Measurements from ENCODE around the gene JAKMIP3.

Gene JAKMIP3

GRCh38 chr10:132102071-132102716 lies 36.4 kb downstream of the JAKMIP3 start (continued):
- no peak for TF ChIP-seq PATZ1 (CRISPR knock-in tag; IDR thresholded peaks at IDR 0.05; ENCODE audit: borderline replicate concordance)
- TF ChIP-seq CSRNP3 (CRISPR knock-in tag; IDR thresholded peaks at IDR 0.05) = no peak
- no peak for TF ChIP-seq ISL1 (CRISPR knock-in tag; IDR thresholded peaks at IDR 0.05)

- ATAC-seq = no peak
- no peak for TF ChIP-seq OSR1 (CRISPR knock-in tag; IDR thresholded peaks at IDR 0.05)
- TF ChIP-seq CSRNP3 (CRISPR knock-in tag; IDR thresholded peaks at IDR 0.05) = no peak
- no peak for TF ChIP-seq ZC3H10 (CRISPR knock-in tag; IDR thresholded peaks at IDR 0.05)
- no peak for TF ChIP-seq GLIS3 (CRISPR knock-in tag; IDR thresholded peaks at IDR 0.05)
- TF ChIP-seq RARB (CRISPR knock-in tag; IDR thresholded peaks at IDR 0.05) = no peak
- no peak for TF ChIP-seq CSDC2 (CRISPR knock-in tag; IDR thresholded peaks at IDR 0.05)
- no peak for TF ChIP-seq ESRRG (CRISPR knock-in tag; IDR thresholded peaks at IDR 0.05)
- TF ChIP-seq ISL1 (CRISPR knock-in tag; IDR thresholded peaks at IDR 0.05) = no peak
- TF ChIP-seq TOX (CRISPR knock-in tag; IDR thresholded peaks at IDR 0.05; ENCODE audit: borderline replicate concordance) = no peak
- no peak for TF ChIP-seq ARNTL (CRISPR knock-in tag; IDR thresholded peaks at IDR 0.05; ENCODE audit: borderline replicate concordance, low read depth)
- TF ChIP-seq TCF4 (CRISPR knock-in tag; IDR thresholded peaks at IDR 0.05; ENCODE audit: borderline replicate concordance) = no peak
- no peak for TF ChIP-seq PPARA (CRISPR knock-in tag; IDR thresholded peaks at IDR 0.05; ENCODE audit: borderline replicate concordance)
- TF ChIP-seq ZNF70 (CRISPR knock-in tag; IDR thresholded peaks at IDR 0.05) = no peak
- no peak for TF ChIP-seq ZFP3 (CRISPR knock-in tag; IDR thresholded peaks at IDR 0.05)
- TF ChIP-seq ZNF8 (CRISPR knock-in tag; IDR thresholded peaks at IDR 0.05) = no peak
- TF ChIP-seq PATZ1 (CRISPR knock-in tag; IDR thresholded peaks at IDR 0.05; ENCODE audit: borderline replicate concordance) = no peak
- TF ChIP-seq ZNF565 (CRISPR knock-in tag; conservative IDR thresholded peaks at IDR 0.05; ENCODE audit: low read depth) = no peak
- TF ChIP-seq SNAI2 (CRISPR knock-in tag; IDR thresholded peaks at IDR 0.05) = no peak
Observed at GRCh38 chr10:132102717-132103110, 37.0 kb downstream of the JAKMIP3 start.

DNA sequence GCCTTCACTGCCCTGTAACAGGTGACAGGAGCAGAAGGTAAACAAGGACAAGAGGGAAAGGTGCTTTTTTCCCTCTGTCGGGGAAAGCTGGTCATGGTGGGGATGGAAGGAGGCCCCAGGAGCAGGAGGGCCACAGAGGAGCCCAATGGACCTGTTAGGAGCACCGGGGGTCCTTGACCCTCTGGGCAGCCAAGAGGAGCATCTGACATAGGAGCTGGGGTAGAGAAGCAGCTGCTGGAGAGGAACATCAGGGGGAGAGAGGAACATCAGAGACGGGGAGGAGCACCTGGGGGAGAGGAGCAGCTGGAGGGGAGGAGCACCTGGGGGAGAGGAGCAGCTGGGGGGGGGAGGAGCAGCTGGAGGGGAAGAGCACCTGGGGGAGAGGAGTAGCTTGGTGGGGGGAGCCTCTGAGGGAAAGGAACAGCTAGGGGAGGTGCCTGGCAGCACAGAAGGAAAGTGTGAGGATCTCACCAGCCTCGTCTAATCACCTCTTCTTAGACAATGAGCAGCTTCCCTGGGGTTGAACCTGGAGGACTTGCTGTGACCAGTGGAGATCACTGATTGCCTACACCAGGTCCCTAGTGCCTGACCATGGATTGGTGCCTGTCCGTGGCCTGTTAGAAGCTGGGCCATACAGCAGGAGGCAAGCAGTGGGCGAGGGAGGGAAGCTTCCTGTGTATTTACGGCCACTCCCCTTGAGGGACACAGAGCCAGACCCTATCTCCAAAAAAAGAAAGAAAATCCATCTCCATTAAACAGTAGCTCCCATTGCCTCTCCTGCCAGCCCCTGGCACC lies 37.6 kb downstream of the JAKMIP3 start:
- TF ChIP-seq OSR1 (CRISPR knock-in tag; IDR thresholded peaks at IDR 0.05) (no peak), BACH2 (CRISPR knock-in tag; IDR thresholded peaks at IDR 0.05; ENCODE audit: borderline replicate concordance) (no peak), ZNF8 (CRISPR knock-in tag; IDR thresholded peaks at IDR 0.05) (no peak)
- TF ChIP-seq, protein P1, sequence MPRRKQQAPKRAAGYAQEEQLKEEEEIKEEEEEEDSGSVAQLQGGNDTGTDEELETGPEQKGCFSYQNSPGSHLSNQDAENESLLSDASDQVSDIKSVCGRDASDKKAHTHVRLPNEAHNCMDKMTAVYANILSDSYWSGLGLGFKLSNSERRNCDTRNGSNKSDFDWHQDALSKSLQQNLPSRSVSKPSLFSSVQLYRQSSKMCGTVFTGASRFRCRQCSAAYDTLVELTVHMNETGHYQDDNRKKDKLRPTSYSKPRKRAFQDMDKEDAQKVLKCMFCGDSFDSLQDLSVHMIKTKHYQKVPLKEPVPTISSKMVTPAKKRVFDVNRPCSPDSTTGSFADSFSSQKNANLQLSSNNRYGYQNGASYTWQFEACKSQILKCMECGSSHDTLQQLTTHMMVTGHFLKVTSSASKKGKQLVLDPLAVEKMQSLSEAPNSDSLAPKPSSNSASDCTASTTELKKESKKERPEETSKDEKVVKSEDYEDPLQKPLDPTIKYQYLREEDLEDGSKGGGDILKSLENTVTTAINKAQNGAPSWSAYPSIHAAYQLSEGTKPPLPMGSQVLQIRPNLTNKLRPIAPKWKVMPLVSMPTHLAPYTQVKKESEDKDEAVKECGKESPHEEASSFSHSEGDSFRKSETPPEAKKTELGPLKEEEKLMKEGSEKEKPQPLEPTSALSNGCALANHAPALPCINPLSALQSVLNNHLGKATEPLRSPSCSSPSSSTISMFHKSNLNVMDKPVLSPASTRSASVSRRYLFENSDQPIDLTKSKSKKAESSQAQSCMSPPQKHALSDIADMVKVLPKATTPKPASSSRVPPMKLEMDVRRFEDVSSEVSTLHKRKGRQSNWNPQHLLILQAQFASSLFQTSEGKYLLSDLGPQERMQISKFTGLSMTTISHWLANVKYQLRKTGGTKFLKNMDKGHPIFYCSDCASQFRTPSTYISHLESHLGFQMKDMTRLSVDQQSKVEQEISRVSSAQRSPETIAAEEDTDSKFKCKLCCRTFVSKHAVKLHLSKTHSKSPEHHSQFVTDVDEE (CRISPR knock-in tag; IDR thresholded peaks at IDR 0.05) = no peak
- ATAC-seq = no peak

Data from SK-N-SH treated with all-trans-retinoic acid at 6 μM for 48 hours (cell line).